Endothelial cell of umbilical vein (primary cell): ENCODE data around the gene NELFCD. TPM values are rescaled to one million over a fixed set of nuclear protein-coding genes. Genes with fewer than 3 reads are reported as not detected.

Experiments
- BruUV-seq: library from RNA; stranded (reverse); fragments of 400-500 nt; replicated peaks from 2 replicates; lab custom pipeline; 2021; lab: Mats Ljungman, UMichigan
- CTCF ChIA-PET: fragments of 300-600, 350-600 bp; sonication (Branson Sonifier 250); formaldehyde crosslinking; loops from one replicate; lab custom pipeline; 2021; ENCODE audit warnings: antibody characterized with exemption, inconsistent platforms; lab: Charles Lee
- POLR2A ChIA-PET: fragments of 300-600, 350-600 bp; sonication (Branson Sonifier 250); formaldehyde crosslinking; loops from one replicate; lab custom pipeline; 2021; ENCODE audit warnings: antibody characterized with exemption, inconsistent platforms; lab: Charles Lee
- DNase-seq: peaks from one replicate; pipeline ENCODE4 v3.0.0-alpha.2; 2011; ENCODE audit warnings: low read depth, low spot score
- FAIRE-seq: peaks from 2 replicates; lab custom pipeline; 2011; peaks lifted over from hg19 to GRCh38; lab: Jason Lieb, UNC
- H2AFZ ChIP-seq: 2 replicates; pipeline ENCODE4 v1.6.0; 2012; ENCODE audit warnings: low read depth, low read length, control low read depth, inconsistent platforms
- H3K27ac ChIP-seq: 2 replicates; pipeline ENCODE4 v1.5.1; 2011; ENCODE audit warnings: low read depth, mild to moderate bottlenecking, control low read depth, low read length, moderate library complexity; ENCODE audit not compliant: insufficient read depth
- H3K27me3 ChIP-seq, 2 experiments: 2 replicates each; pipeline versions ENCODE4 v1.6.0 to v1.6.1; 2011; ENCODE audit warnings: low read length in 2 of 2, mixed read lengths in 1 of 2; ENCODE audit not compliant: control insufficient read depth in 2 of 2, insufficient read depth in 2 of 2
- H3K36me3 ChIP-seq, 2 experiments: 2 replicates in 1 of 2; 3 replicates in 1 of 2; pipeline ENCODE4 v1.5.1; 2011; ENCODE audit warnings: low read length in 2 of 2, mild to moderate bottlenecking in 1 of 2, moderate library complexity in 1 of 2; ENCODE audit not compliant: control insufficient read depth in 2 of 2, insufficient read depth in 2 of 2; ENCODE audit errors: extremely low read depth in 1 of 2
- H3K4me1 ChIP-seq: 3 replicates; pipeline ENCODE4 v1.5.1; 2011; ENCODE audit warnings: mild to moderate bottlenecking, low read length; ENCODE audit not compliant: control insufficient read depth, insufficient read depth; ENCODE audit errors: extremely low read depth
- H3K4me2 ChIP-seq: 2 replicates; pipeline ENCODE4 v1.6.1; 2011; ENCODE audit warnings: low read length, control low read depth, mixed read lengths; ENCODE audit not compliant: insufficient read depth
- H3K4me3 ChIP-seq, 3 experiments: fragments of 200-600 bp in 1 of 3; sonication (generic), shearing (Covaris generic) in 1 of 3; replicated peaks in 1 of 3; 2 replicates each; pipeline ENCODE4 v1.5.1; 2011 to 2016; ENCODE audit warnings: control low read depth in 3 of 3, low read length in 3 of 3, mild to moderate bottlenecking in 2 of 3, inconsistent platforms in 1 of 3, low read depth in 1 of 3, moderate library complexity in 1 of 3; ENCODE audit not compliant: insufficient read depth in 1 of 3
- H3K79me2 ChIP-seq: 2 replicates; pipeline ENCODE4 v1.6.0; 2012; ENCODE audit warnings: low read length, inconsistent platforms; ENCODE audit not compliant: control insufficient read depth, insufficient read depth
- H3K9ac ChIP-seq: replicated peaks from 2 replicates; pipeline ENCODE3; 2011; ENCODE audit warnings: low read length, control low read depth; ENCODE audit not compliant: insufficient read depth; ENCODE audit errors: extremely low read depth
- H3K9me1 ChIP-seq: replicated peaks from 3 replicates; pipeline ENCODE4 v1.6.0; 2011; ENCODE audit warnings: mild to moderate bottlenecking, low read length; ENCODE audit not compliant: control insufficient read depth, insufficient read depth; ENCODE audit errors: extremely low read depth
- H3K9me3 ChIP-seq: replicated peaks from 2 replicates; pipeline ENCODE4 v1.5.1; 2012; ENCODE audit warnings: low read length, inconsistent platforms; ENCODE audit not compliant: control insufficient read depth, insufficient read depth
- H4K20me1 ChIP-seq: replicated peaks from 2 replicates; pipeline ENCODE3; 2011; ENCODE audit warnings: mild to moderate bottlenecking, low read length; ENCODE audit not compliant: control insufficient read depth, insufficient read depth; ENCODE audit errors: extremely low read depth
- CTCF ChIP-seq, 2 donors: IDR thresholded peaks; 1 replicate in 1 of 2; 2 replicates in 1 of 2; pipeline ENCODE4 v1.5.1; 2011; ENCODE audit warnings: low read length in 2 of 2, mild to moderate bottlenecking in 2 of 2, moderate library complexity in 2 of 2, control low read depth in 1 of 2, inconsistent platforms in 1 of 2, low read depth in 1 of 2; ENCODE audit not compliant: insufficient read depth in 1 of 2; ENCODE audit errors: extremely low read depth in 1 of 2
- EZH2 ChIP-seq: IDR thresholded peaks from 2 replicates; pipeline ENCODE4 v1.6.1; 2012; ENCODE audit warnings: borderline replicate concordance, low read depth, mild to moderate bottlenecking, moderate library complexity, low read length, inconsistent platforms; ENCODE audit not compliant: severe bottlenecking
- FOS ChIP-seq: IDR thresholded peaks from 2 replicates; pipeline ENCODE4 v1.6.1; 2011; ENCODE audit warnings: mild to moderate bottlenecking, low read length, moderate library complexity, borderline replicate concordance; ENCODE audit not compliant: insufficient read depth
- GATA2 ChIP-seq: IDR thresholded peaks from 2 replicates; pipeline ENCODE4 v1.7.0; 2011; ENCODE audit warnings: low read depth, mild to moderate bottlenecking, moderate library complexity, mixed read lengths, low read length; ENCODE audit not compliant: insufficient read length, insufficient read depth
- JUN ChIP-seq: IDR thresholded peaks from 2 replicates; pipeline ENCODE4 v1.6.1; 2011; ENCODE audit warnings: borderline replicate concordance, low read depth; ENCODE audit not compliant: insufficient read length, insufficient read depth
- MAX ChIP-seq: IDR thresholded peaks from 2 replicates; pipeline ENCODE4 v1.6.1; 2011; ENCODE audit not compliant: insufficient read depth, insufficient read length
- MYC ChIP-seq: IDR thresholded peaks from one replicate; pipeline ENCODE4 v1.6.1; 2011; ENCODE audit warnings: mild to moderate bottlenecking, low read depth, low read length
- POLR2A ChIP-seq: IDR thresholded peaks from 2 replicates; pipeline ENCODE4 v1.6.1; 2012; ENCODE audit warnings: low read depth, mild to moderate bottlenecking, control low read depth, low read length
- POLR2AphosphoS5 ChIP-seq: IDR thresholded peaks from 2 replicates; pipeline ENCODE4 v1.6.1; 2012; ENCODE audit warnings: low read depth, mild to moderate bottlenecking, control low read depth, low read length, moderate library complexity; ENCODE audit not compliant: insufficient read depth
- dilution Hi-C: fragments of 300-500 bp; cut with MboI; formaldehyde crosslinking; loops from one replicate; pipeline ENCODE4 v1.15.0; 2019; ENCODE audit warnings: low sequenced_read_pairs; ENCODE audit not compliant: extremely low pct_ligation_motif_present
- intact Hi-C: fragments of 100-400 bp; cut with micrococcal nuclease; formaldehyde crosslinking; loops from one replicate; pipeline ENCODE4 v1.10.0; 2022
- polyA plus RNA-seq, 4 experiments: library from polyadenylated mRNA; depleted of rRNA in 3 of 4; stranded (reverse) in 3 of 4; unstranded in 1 of 4; fragments of >200 nt; gene quantifications; 2 replicates each; pipeline versions ENCODE4 v1.2.1 to v1.2.3, GENCODE V29; 2011 to 2012; ENCODE audit warnings: missing spikeins in 1 of 4
- total RNA-seq: library from RNA; stranded (reverse); gene quantifications from 2 replicates; pipeline ENCODE4 v1.2.3, GENCODE V29; 2021

NELFCD gene
- total and polyA plus RNA-seq, 2 donors (not counting 3 experiments of a cell fraction or from before 2014, with no cell fraction given) = 90.1 to 92.5 TPM

GRCh38 chr20:58988565-58988882 lies 7.5 kb downstream of the NELFCD start:
- H3K4me2 ChIP-seq = no peak overlapping the region
- peaks cover 30 to 48% of the 10 kb centered on the region in 2 experiments for H3K36me3 ChIP-seq
- H3K9me3 ChIP-seq = no peaks in the 10 kb centered on the region
- FAIRE-seq = no peak
- no peaks in the 10 kb centered on the region for H3K9me1 ChIP-seq
- CTCF ChIA-PET = no interaction called here
- no peak overlapping the region for H3K9ac ChIP-seq
- TF ChIP-seq CTCF (IDR thresholded peaks at IDR 0.05; ENCODE audit: extremely low read depth in 1 of 2, insufficient read depth in 1 of 2, low read depth in 1 of 2, low read length in 2 of 2) = no peak
- no peak for TF ChIP-seq EZH2
- TF ChIP-seq JUN = no peak
- no peak for TF ChIP-seq MYC
- TF ChIP-seq POLR2AphosphoS5 = no peak
- TF ChIP-seq FOS = no peak
- no peak for TF ChIP-seq MAX
- TF ChIP-seq GATA2 = no peak
- no peak for TF ChIP-seq POLR2A
- no peaks in the 10 kb centered on the region for H3K27me3 ChIP-seq
- DNase-seq = no peak
- dilution Hi-C loops = no loop called here
- no TSS peak for BruUV-seq
- H4K20me1 ChIP-seq = no peaks in the 10 kb centered on the region
- no peak overlapping the region for H2AFZ ChIP-seq
- H3K4me1 ChIP-seq = no peaks in the 10 kb centered on the region
- H3K27ac ChIP-seq = no peak overlapping the region
- peaks cover 28% of the 10 kb centered on the region for H3K79me2 ChIP-seq
- no peak overlapping the region for H3K4me3 ChIP-seq
- intact Hi-C loops = loop anchor here (10.0 kb wide), 1 partner anchor 236 kb away; no protein-coding TSS in a partner anchor
- POLR2A ChIA-PET = no interaction called here
